NCI-H748 treated with DMSO at 0.1 percent for 48 hours (cell line): ENCODE measurements around the gene ADIRF.
"Not testable (repeated sequence)": the region's sequence is repeated elsewhere in the genome, so short reads cannot be mapped to it uniquely, and the experiment has no call there.

Source experiments
- DNase-seq: peaks from one replicate; lab custom pipeline; 2025; lab: John Stamatoyannopoulos, UW

The ADIRF gene

DNA sequence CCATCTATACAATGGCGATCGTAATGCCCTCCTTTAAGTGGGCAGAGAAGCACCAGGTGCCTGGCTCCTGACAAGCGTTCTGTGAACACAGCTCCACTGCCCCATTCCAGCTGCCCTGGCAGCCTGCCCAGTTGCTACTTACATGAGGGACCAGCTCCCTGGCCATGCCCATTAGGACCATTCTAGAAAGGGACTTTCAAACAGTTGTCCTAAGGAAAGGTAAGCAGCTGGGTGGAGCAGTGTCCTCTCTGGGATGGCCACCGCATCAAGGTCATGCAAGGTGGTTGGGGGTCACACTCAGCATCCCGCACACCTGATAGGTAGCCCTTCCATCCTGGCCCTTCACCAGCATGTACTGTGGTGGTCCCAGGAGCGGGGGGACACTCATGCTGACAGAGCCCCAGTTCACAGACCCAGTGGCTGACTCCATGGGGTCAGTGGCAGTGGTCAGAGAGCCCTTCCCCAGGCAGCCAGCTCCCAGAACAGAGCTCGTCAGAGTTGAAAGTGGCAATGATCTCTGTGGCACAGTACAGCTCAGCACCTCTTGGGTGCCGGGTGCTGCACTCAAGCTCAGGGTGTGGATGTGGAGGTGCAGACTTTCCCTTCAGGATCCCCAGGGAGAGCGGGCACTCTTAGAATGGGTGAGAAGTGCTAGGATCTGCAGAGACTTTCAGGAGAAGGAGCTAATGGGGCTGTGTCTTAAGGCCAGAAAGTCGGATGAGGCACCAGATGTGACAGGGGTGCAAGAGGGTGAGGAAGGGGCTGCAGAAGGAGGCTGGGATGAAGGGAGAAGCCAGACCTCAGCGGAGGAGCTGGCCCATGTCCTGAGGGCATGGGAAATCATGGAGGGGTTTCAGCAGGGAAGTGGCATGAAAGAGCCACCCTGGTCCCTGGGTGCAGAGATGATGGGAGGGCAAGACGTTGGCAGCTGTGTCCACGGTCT, 21.8 kb upstream of the ADIRF start:
- DNase-seq, result no peak

DNA sequence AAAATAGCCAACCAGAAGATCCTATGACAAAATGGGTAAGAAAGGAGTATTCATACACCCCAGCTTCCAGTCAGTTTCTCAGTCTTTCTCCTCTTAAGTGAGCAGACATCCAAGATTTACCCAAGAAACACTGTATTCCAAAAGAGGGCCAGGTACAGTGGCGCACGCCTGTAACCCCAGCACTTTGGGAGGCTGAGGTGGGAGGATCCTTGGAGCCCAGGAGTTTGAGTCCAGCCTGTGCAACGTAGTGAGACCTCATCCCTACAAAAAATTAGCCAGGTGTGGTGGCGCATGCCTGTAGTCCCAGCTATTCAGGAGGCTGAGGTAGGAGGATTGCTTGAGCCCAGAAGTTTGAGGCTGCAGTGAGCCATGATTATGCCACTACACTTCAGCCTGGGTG, 20.5 kb upstream of the ADIRF start:
- DNase-seq, result not testable (repeated sequence)

DNA sequence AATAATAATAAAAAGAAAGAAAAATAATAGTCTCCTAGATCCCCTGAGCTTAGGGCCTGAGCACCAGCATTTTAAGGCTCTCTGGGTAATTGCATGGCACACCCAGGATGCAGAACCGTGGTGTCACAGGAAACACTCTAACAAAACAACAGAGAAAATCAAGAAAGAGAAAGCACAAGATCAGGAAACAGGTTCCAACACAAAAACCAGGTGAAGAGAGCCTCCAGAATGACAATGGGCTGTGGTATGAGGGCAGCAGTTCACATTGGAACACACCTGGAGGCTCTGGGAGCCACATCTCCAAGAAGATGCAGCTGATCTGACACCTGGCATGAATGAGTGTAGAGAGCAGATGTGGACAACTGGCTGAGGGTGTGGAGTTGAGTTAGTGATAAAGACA, 17.9 kb upstream of the ADIRF start:
- no peak for DNase-seq

DNA sequence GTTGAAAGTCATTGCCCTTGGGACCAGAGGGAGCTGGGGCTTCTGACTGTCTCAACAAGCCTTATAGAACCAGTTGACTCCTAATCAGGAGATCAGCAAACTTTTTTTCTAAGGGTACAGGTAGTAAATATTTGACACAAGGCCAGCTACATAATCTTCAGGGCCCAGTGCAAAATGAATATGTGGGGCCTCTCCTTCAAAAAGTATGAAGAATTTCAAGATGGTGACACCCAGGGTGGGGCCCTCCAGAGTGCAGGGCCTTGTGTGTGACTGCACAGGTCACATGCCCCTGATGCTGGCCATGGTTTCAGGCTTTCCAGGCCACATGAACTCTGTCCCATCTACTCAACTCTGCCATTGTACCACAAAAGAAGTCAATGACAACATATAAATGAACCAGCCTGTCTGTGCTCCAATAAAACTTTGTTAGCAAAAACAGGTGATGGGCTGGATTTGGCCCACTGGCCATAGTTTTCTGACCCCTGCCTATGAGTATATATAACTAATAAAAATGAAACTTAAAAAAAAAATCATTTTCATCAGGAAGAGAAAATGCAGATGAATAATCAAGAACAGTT, 17.0 kb upstream of the ADIRF start:
- DNase-seq, result no peak

DNA sequence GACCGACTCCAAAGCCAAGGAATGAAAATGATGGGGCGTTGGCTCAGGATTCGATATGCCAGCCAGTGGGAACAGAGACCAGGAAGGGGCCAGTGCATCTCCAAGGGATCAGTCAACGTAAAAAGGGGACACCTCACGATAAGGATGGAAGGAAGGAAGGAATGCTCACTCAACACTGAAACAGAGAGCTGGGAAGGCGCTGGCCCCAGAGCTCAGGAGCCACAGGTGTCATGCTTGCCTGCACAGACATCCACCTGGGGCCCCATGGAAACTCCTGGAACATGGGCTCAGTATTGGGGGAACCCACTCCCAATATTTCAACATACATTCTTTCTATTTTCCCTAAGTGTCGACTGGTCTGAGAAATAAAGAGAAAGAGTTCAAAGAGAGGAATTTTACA, 16.2 kb upstream of the ADIRF start:
- no peak for DNase-seq

DNA sequence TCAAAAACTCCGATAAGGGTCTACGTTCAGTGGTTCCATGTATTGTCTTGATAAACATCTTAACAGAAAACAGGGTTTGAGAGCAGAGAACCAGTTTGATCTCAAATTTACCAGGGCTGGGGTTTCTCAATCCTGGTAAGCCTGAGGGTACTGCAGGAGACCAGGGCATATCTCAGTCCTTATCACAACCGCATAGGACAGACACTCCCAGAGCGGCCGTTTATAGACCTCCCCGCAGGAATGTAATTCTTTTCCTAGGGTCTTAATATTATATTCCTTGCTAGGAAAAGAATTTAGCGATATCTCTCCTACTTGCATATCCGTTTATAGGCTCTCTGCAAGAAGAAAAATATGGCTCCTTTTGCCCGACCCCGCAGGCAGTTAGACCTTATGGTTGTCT, 15.6 kb upstream of the ADIRF start:
- DNase-seq, result not testable (repeated sequence)

DNA sequence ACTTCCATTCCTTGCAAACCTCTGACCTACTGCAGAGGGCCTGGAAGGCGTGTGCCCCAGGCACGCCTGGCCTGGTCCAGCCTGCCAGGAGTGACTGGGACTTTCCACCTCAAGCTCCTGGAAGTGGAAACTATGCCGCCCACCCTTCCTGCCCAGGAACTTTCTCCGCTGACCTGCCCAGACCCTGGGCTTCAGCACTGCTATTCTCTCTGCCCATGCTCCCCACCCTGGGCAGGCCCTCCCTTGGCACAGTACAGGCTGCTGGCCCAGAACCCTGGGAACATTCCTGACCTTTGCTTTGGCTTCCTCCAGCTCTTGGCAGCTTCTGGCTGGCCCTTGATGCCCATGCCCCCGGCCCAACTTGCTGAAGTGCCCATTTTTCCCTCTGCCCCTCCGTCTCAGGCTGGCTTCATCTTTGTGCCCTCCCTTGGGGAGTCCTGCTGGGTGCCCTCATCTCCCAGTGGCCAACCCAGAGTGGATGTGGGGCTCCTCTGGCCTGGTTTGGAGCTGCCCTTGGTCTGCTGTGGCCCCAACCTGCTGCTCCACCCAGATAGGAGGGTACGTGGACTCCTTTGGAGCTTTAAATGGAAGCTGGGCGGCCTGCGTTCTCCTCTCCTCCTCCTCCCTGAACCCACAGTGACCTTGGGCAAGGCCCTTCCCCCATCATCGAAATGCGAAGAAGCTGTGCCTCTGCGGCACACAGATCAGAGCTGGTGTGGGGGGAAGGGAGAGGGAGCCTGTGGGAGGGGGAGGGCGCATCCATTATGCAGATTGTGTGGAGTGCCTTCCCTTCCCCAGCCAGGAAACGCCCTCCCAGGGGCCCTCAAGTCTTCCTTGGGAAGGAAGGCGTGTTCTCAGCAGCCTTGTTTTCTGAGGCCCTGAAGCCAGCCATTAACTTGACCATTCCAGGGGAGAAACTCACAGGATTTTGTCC, 14.3 kb upstream of the ADIRF start:
- no peak for DNase-seq

DNA sequence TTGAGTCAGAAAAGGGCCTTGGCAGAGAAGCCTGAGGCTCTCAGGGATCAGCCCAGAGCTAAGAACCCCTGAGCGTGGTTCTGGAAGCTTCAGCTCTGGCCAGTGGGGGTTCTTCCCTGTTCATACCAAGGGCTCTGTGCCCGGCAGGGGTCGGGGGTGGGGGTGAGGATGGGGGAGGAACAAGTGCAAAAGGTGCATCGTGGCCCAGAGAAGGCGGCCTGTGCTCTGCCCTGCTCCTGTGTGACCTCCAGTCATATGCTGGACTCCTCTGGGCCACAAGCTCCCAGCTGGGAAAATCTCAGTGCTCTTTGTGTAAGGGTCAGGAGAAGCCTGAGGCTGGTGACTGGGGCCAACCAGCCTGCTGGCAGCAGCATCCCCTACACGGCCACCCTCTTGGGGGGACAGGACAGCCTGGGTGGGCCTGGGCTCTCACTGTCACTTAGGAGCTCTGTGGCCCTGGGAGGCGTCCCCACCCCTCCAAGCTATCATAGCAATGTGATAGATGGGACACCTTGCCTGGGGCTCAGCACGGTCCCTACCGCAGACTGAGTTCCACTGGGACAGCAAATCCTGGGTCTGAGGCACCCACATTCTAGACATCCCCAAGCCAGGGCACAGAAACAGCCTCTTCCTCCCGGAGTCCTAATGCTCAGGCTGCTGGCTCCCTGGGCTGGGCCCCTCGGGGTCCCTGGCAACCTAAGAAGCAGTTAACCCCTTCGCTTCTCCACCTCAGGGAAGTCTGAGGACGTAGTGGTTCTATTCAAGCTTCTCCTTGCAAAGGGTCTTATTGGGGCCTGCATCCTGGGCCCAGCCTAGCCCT, 13.4 kb upstream of the ADIRF start:
- DNase-seq, result no peak

DNA sequence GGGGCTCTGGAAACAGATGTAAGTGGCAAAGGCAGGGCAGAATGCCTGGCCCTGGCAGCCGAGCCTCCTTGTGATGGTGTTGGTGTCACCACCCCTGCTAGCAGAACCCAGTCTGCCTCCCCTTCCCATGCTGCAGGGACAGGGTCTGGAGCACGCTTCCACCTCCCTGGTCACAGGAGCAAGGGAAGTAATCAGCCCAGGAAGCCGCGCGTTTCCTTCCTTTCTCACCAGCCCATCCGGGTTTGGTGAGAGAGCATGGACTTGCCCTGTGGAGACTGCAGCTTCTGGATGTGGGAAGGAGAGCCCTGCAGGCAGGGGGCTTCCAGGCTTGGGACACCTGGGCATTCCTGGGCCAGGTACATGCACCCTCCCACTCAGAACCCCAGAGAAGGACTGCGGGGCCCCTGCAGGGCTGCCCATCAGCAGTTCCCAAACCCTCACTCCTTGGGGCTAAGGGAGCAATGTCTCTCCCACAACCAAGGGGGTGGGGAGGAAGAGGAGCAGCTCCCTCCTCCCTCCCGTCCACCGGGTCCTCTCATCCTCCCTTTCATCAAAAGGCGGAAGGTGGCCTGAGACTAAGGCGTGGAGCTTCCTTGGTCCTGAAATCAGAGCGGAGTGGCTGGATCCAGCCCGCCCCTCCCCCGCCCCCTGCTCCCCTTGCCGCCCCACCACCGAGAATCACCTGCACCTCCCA, 12.6 kb upstream of the ADIRF start:
- no peak for DNase-seq

DNA sequence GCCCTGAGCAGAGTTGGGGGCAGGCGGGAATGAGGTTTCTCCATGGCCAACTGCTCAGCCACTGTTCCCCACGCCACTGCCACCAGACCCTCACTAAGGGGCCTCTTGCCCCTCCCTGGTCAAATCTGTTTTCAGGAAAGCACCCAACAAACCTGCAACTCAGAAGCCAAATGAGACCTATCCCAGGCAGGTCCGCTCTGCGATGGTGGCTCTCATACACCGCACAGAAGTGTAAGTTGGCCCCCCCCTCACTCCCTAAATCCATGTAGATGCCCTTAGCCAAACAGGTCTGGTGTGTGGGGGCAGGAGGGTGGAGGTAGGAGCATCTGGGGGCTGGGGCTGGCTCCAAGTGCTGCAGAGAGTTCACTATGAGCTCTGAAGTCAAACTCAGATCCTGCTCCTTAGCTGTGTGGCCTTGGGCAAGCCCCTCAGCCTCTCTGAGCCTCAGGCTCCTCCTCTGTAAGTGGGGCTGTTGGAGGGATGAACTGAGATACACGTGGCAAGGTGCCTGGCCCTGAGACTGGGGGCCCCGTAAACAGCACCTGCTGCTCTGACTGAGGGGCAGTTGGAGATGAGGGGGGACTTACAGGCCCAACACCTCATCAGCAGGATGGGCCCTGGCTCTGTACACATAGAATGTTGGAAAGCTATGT, 12.0 kb upstream of the ADIRF start:
- no peak for DNase-seq

DNA sequence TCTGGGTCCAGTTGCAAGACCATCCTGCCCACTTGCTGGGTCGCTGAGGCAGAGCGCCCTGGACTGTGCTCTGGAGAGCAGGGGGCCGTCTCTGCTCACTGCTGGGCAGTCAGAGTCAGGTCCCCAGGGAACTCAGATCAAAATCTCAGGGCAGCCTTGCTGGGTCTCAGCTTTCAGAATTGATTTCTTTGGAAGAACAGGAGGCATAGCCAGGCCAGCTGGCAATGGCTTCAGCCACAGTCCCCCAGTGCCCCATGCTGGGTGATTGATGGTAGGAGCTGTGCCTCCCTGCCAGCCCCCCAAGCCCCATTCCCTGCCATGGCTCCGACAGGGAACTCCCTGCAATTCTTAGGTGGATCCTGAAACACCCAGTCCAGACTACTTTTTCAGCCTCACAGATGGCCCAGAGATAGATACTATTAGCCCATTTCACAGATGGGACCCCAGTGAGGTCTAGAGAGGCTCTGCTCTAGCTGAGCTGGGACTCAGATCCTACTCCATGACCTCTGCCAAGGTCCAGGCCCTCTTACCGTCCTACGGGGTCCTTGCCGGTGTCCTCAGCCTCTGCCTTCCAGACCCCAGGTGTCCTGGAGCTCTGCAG, 11.3 kb upstream of the ADIRF start:
- DNase-seq, result no peak

DNA sequence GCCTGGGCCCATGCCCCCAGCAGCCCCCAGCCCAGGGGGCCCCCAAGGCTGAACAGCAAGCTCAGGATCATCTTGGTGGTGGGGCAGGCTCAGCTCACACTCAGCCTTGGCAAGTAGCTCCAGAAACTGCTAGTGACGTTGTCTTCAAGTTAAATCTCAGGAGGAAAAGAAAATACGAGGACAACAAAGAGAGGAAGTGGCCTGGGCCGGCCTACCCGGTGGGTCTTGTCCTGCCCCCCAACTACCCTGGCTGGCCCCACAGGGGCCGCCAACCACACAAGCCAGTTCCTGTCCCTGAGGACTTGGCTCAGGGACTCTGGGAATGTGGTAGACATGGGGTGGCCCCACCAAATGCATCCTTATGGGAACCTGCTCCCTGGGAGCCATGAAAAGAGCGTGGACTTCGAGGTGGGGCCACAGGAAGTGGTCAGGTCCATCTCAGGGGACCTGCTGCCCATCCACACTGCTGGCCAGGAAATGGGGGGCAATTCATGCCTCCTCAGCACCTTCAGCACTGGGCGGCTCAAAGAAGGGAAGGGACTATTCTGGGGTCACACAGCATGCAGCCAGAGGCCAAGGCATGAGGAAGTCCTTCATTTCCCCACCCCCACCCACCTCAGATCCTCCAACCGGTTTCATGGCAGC, 10.7 kb upstream of the ADIRF start, which contains the start of gene MMRN2:
Gene MMRN2 (minus strand): TSS at position 145 of the 645 bp plus-strand sequence. CDS start 74 bp downstream, at position 71.
- no peak for DNase-seq

DNA sequence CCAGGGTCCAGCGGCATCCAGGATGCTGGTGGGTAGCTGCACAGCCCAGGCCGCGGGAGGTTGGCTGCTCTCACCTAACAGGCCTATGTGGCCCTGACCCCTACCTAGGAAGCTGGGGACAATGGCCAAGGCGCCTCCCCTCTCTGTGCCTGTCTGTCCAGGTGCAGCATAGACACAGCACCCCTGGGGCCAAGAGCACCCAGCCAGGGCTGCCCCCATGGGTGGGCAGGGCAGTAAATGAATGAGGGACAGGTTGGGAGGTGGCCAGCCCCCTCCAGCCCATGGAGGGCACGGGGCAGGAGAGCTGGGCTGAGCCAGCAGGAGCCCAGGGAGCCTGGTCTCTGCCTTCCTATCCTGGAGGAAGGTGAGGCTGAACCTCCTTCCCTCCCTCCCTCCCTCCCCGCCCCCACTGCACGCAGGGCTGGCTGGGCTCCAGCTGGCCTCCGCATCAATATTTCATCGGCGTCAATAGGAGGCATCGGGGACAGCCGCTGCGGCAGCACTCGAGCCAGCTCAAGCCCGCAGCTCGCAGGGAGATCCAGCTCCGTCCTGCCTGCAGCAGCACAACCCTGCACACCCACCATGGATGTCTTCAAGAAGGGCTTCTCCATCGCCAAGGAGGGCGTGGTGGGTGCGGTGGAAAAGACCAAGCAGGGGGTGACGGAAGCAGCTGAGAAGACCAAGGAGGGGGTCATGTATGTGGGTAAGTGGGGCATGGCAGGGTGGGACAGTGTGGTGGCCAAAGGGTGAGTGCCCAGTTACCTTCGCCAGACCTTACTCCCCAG, 10.0 kb upstream of the ADIRF start, which contains the start of gene SNCG:
Gene SNCG (plus strand): TSS at position 484 of the 785 bp plus-strand sequence. CDS start 99 bp downstream, at position 583.
- no peak for DNase-seq

DNA sequence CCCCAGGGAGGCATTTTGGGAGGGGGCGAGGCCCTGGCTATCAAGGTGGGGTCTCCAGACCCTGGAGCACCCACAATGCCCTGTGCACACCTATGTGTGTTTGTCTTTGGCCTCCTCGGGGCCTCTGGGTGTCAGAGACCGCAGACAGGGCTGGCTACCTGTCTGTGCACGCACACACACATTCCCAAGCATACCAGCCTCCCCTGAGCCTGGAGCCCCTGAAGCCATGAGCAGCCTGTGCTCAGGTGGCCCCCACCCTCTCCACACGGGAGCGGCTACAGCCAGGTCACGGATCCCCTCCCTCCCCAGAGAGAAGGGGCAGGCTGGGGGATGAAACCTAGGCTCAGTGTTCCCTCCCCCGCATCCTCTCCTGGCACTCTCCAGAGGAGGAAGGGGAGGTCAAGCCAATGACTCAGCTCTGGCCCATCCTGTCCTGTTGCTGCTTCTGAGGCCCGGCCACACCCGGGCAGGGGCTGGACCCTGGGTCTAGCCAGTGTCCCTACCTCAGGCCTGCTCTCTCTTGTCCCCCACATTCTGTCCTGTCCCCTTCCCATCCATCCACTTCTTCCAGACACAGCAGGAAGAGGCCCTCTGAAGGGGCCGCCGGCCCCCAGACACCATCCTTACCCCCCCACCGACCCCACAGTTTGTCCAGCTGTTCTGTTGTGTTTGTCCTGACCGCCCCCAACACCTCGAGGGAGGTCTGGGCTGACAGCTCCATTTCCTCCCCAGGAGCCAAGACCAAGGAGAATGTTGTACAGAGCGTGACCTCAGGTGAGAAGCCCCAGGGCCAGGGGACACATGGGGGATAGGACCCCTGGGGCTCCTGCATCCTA, 9.2 kb upstream of the ADIRF start:
- DNase-seq, result no peak

DNA sequence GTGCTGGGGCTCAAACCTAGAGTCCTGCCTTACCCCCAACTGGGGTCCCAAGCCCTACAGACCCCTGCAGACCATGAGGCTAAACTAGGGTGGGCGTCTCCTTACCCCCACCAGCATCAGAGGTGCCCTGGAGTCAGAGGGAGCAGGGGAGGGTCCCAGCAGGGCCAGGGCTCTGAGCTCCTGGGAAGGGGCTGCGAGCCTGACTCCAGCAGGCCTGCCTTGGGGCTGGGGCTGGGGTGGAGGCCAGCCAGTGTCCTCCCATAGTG, 8.6 kb upstream of the ADIRF start:
- no peak for DNase-seq

DNA sequence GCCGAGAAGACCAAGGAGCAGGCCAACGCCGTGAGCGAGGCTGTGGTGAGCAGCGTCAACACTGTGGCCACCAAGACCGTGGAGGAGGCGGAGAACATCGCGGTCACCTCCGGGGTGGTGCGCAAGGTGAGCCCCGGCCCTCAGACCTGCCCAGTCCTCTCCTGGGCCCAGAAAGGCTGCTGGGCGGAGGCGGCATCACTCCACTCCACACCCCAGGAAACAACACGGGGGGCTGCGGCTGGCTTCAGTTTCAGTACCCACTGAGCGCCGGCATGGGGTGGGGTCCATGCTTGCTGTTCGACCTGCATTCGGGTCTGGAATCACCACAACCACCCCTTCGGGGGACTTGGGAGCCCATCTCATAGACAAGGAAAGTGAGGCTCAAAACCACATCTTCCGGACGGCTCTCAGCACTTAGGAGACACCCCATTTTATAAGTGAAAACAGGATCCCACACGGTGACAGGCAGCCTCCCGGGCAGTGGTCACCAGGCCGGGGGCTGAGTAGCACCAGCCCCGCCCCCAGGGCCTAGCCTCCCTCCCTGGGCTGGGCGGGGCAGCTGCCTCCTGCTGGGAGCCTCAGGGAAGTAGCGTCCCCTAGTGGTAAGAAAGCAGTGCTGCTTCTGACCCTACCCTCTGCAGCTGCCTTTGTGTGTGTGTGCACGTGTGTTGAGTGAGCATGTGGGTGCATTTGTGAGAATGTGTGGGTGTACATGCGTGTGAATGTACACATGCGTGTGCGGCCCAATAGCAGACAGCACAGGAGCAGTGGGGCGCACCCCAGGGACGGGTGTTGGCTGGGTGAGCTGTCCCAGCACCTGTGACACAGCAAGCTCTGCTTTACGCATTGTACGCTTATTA, 8.0 kb upstream of the ADIRF start:
- DNase-seq, result no peak
